Measurements from ENCODE around the gene STX10. TPM values are rescaled to one million over a fixed set of nuclear protein-coding genes. Genes with fewer than 3 reads are reported as not detected.

The STX10 gene
- total RNA-seq, 1 donor from 2014 or later, result 38.2 TPM

- ATAC-seq (ENCODE audit: poor library complexity) (no peak), DNase-seq (no peak)
- intact Hi-C loops (cut with DNase I), result no loop called here
Measured at GRCh38 chr19:13109361-13110098, 40.6 kb downstream of the STX10 start.

GRCh38 chr19:13104848-13105711, 45.1 kb downstream of the STX10 start:
- DNase-seq (no peak), ATAC-seq (ENCODE audit: poor library complexity) (no peak)

GRCh38 chr19:13104360-13104847, 45.8 kb downstream of the STX10 start:
- intact Hi-C loops (cut with DNase I), result no loop called here
- peak; percentile 11 for ATAC-seq (ENCODE audit: poor library complexity)
- peak; percentile 85 for DNase-seq

More at GRCh38 chr19:13104848-13105711, 45.1 kb downstream of the STX10 start:
- intact Hi-C loops (cut with DNase I), result no loop called here

GRCh38 chr19:13103581-13104359, 46.4 kb downstream of the STX10 start:
- ATAC-seq (ENCODE audit: poor library complexity), result no peak
- intact Hi-C loops (cut with DNase I), result no loop called here
- DNase-seq, result no peak

GRCh38 chr19:13102666-13103580, 47.3 kb downstream of the STX10 start, which contains the start of gene LYL1:
TSS of gene LYL1 (minus strand) at chr19:13102858. CDS start at chr19:13101171, 1,687 bp downstream.
- intact Hi-C loops (cut with DNase I), result no loop called here
- ATAC-seq (ENCODE audit: poor library complexity) (peak; percentile 75), DNase-seq (peak; percentile 94)

GRCh38 chr19:13102416-13102665, 47.8 kb downstream of the STX10 start:
- no peak for DNase-seq
- no peak for ATAC-seq (ENCODE audit: poor library complexity)
- intact Hi-C loops (cut with DNase I), result no loop called here

GRCh38 chr19:13101590-13102415, 48.4 kb downstream of the STX10 start:
- DNase-seq (no peak), ATAC-seq (ENCODE audit: poor library complexity) (no peak)
- intact Hi-C loops (cut with DNase I), result no loop called here

GRCh38 chr19:13100841-13101589, 49.2 kb downstream of the STX10 start:
- ATAC-seq (ENCODE audit: poor library complexity) (no peak), DNase-seq (no peak)
- intact Hi-C loops (cut with DNase I), result no loop called here

- intact Hi-C loops (cut with DNase I), result no loop called here
- no peak for DNase-seq
- no peak for ATAC-seq (ENCODE audit: poor library complexity)
Measured at GRCh38 chr19:13100031-13100588, 50.1 kb downstream of the STX10 start.

- peak; percentile 88 for DNase-seq
- peak; percentile 13 for ATAC-seq (ENCODE audit: poor library complexity)
- intact Hi-C loops (cut with DNase I), result no loop called here
Measured at GRCh38 chr19:13099073-13099999, 50.8 kb downstream of the STX10 start.

- DNase-seq (no peak), ATAC-seq (ENCODE audit: poor library complexity) (peak; percentile 13)
- intact Hi-C loops (cut with DNase I), result no loop called here
Measured at GRCh38 chr19:13098277-13099072, 51.7 kb downstream of the STX10 start.

- ATAC-seq (ENCODE audit: poor library complexity) (peak; percentile 7), DNase-seq (peak; percentile 81)
- intact Hi-C loops (cut with DNase I), result no loop called here
Measured at GRCh38 chr19:13097463-13098258, 52.5 kb downstream of the STX10 start.

GRCh38 chr19:13097033-13097462, 53.1 kb downstream of the STX10 start:
- ATAC-seq (ENCODE audit: poor library complexity) (no peak), DNase-seq (no peak)
- intact Hi-C loops (cut with DNase I), result no loop called here

Measured in Right ventricle myocardium superior (tissue), 1 donor.